ENCODE data around the gene SLC25A34.

Gene SLC25A34

GRCh38 chr1:15733726-15734226, 2.3 kb upstream of the SLC25A34 start:
- no peak for TF ChIP-seq SPI1 (IDR thresholded peaks at IDR 0.05; ENCODE audit: borderline replicate concordance, low read depth)
- no peak for TF ChIP-seq GABPA (IDR thresholded peaks at IDR 0.05; ENCODE audit: low read depth)
- TF ChIP-seq REST (IDR thresholded peaks at IDR 0.05; ENCODE audit: insufficient replicate concordance, low read depth) = no peak
- TF ChIP-seq POLR2AphosphoS5 (IDR thresholded peaks at IDR 0.05; ENCODE audit: low read depth) = no peak
- no peak for TF ChIP-seq CTCF (IDR thresholded peaks at IDR 0.05; ENCODE audit: insufficient read depth, low read length)
- no peak overlapping the region for H3K4me3 ChIP-seq (replicated peaks; ENCODE audit: insufficient read depth, low read length)
- DNase-seq (ENCODE audit: low read depth in 1 of 2, low spot score in 1 of 2) = no peak
- no peaks in the 10 kb centered on the region for H3K27me3 ChIP-seq (ENCODE audit: insufficient read depth, poor library complexity, severe bottlenecking)
- no peak overlapping the region for H3K27ac ChIP-seq (replicated peaks)

GRCh38 chr1:15734296-15734695, 1.8 kb upstream of the SLC25A34 start:
- TF ChIP-seq CTCF (IDR thresholded peaks at IDR 0.05; ENCODE audit: insufficient read depth, low read length) (no peak), GABPA (IDR thresholded peaks at IDR 0.05; ENCODE audit: low read depth) (no peak), POLR2AphosphoS5 (IDR thresholded peaks at IDR 0.05; ENCODE audit: low read depth) (no peak), SPI1 (IDR thresholded peaks at IDR 0.05; ENCODE audit: borderline replicate concordance, low read depth) (no peak), REST (IDR thresholded peaks at IDR 0.05; ENCODE audit: insufficient replicate concordance, low read depth) (no peak)
- Histone ChIP-seq H3K27me3 (ENCODE audit: insufficient read depth, poor library complexity, severe bottlenecking) (no peaks in the 10 kb centered on the region), H3K27ac (replicated peaks) (no peak overlapping the region), H3K4me3 (replicated peaks; ENCODE audit: insufficient read depth, low read length) (no peak overlapping the region)
- no peak for DNase-seq (ENCODE audit: low read depth in 1 of 2, low spot score in 1 of 2)

- no peak overlapping the region for H3K27ac ChIP-seq (replicated peaks)
- TF ChIP-seq GABPA (IDR thresholded peaks at IDR 0.05; ENCODE audit: low read depth) = no peak
- TF ChIP-seq REST (IDR thresholded peaks at IDR 0.05; ENCODE audit: insufficient replicate concordance, low read depth) = no peak
- TF ChIP-seq CTCF (IDR thresholded peaks at IDR 0.05; ENCODE audit: insufficient read depth, low read length) = no peak
- no peak for TF ChIP-seq SPI1 (IDR thresholded peaks at IDR 0.05; ENCODE audit: borderline replicate concordance, low read depth)
- H3K4me3 ChIP-seq (replicated peaks; ENCODE audit: insufficient read depth, low read length) = no peak overlapping the region
- DNase-seq (ENCODE audit: low read depth in 1 of 2, low spot score in 1 of 2) = no peak
- no peaks in the 10 kb centered on the region for H3K27me3 ChIP-seq (ENCODE audit: insufficient read depth, poor library complexity, severe bottlenecking)
Observed at GRCh38 chr1:15734901-15735300, 1.2 kb upstream of the SLC25A34 start.

Measured in HL-60 (cell line).